Breast epithelium (tissue), 3 donors: ENCODE measurements around the gene NR2C1.

Source experiments
- CTCF ChIP-seq, 3 donors: fragments of 450-650 bp; IDR thresholded peaks; one replicate each; pipeline ENCODE4 v1.5.1; 2016 to 2017; ENCODE audit warnings: antibody characterized with exemption in 3 of 3, mild to moderate bottlenecking in 3 of 3, moderate library complexity in 3 of 3
- POLR2A ChIP-seq: fragments of 450-650 bp; IDR thresholded peaks from one replicate; pipeline ENCODE4 v1.6.1; 2016; ENCODE audit warnings: antibody characterized with exemption, mild to moderate bottlenecking, moderate library complexity

GRCh38 chr12:95002754-95003153 is 70.7 kb downstream of the NR2C1 start:
- TF ChIP-seq CTCF (IDR thresholded peaks at IDR 0.05) (no peak), POLR2A (no peak)
